T-cell (primary cell): ENCODE measurements around the gene L3MBTL1. TPM values are rescaled to one million over a fixed set of nuclear protein-coding genes. Genes with fewer than 3 reads are reported as not detected.

Experiments
- ATAC-seq, 4 experiments: fragments of 200-7000 bp in 3 of 4; fragments of 150-1000 bp in 1 of 4; cut with Tn5 transposase; replicated peaks in 1 of 4; 1 replicate in 3 of 4; 2 replicates in 1 of 4; pipeline ENCODE4 v1.10.0; 2021; ENCODE audit warnings: moderate library complexity in 3 of 4, mild to moderate bottlenecking in 2 of 4, moderate number of reproducible peaks in 1 of 4
- CTCF ChIA-PET, 2 donors: fragments of 300-600 bp; sonication (Branson Sonifier 250); formaldehyde crosslinking; loops; one replicate each; lab custom pipeline; 2022; ENCODE audit warnings: antibody characterized with exemption in 2 of 2; lab: Charles Lee
- POLR2A ChIA-PET, 2 donors: fragments of 300-600 bp; sonication (Branson Sonifier 250); formaldehyde crosslinking; loops; one replicate each; lab custom pipeline; 2022; ENCODE audit warnings: antibody characterized with exemption in 2 of 2; lab: Charles Lee
- DNase-seq, 35 experiments: peaks; one replicate each; pipeline versions ENCODE4 v3.0.0 to v3.0.0-alpha.2; 2013 to 2023
- H3K27ac ChIP-seq: one replicate; pipeline ENCODE4 v1.5.1; 2013; ENCODE audit warnings: low read length
- H3K27me3 ChIP-seq, 2 experiments: replicated peaks in 1 of 2; 1 replicate in 1 of 2; 2 replicates in 1 of 2; pipeline versions ENCODE4 v1.6.1 to v1.7.0; 2013; ENCODE audit warnings: low read length in 1 of 2, mixed read lengths in 1 of 2; ENCODE audit not compliant: control insufficient read depth in 2 of 2, insufficient read depth in 2 of 2; ENCODE audit errors: extremely low read depth in 1 of 2
- H3K36me3 ChIP-seq, 2 donors: 1 replicate in 1 of 2; 2 replicates in 1 of 2; pipeline versions ENCODE4 v1.6.1 to v1.7.0; 2013; ENCODE audit warnings: low read length in 1 of 2; ENCODE audit not compliant: control insufficient read depth in 2 of 2, insufficient read depth in 1 of 2; ENCODE audit errors: extremely low read depth in 1 of 2
- H3K4me1 ChIP-seq, 2 experiments: 1 replicate in 1 of 2; 2 replicates in 1 of 2; pipeline versions ENCODE4 v1.6.1 to v1.7.0; 2013; ENCODE audit warnings: low read length in 2 of 2, mixed read lengths in 1 of 2; ENCODE audit not compliant: insufficient read depth in 2 of 2, control insufficient read depth in 1 of 2; ENCODE audit errors: extremely low read depth in 1 of 2
- H3K4me3 ChIP-seq, 2 donors: 1 replicate in 1 of 2; 2 replicates in 1 of 2; pipeline versions ENCODE4 v1.5.1 to v1.7.0; 2013; ENCODE audit warnings: mild to moderate bottlenecking in 2 of 2, low read length in 1 of 2, moderate library complexity in 1 of 2; ENCODE audit not compliant: control insufficient read depth in 1 of 2; ENCODE audit errors: extremely low read depth in 1 of 2
- H3K9me3 ChIP-seq: 2 replicates; pipeline ENCODE4 v1.7.0; 2013
- H3K27ac Mint-ChIP-seq, 2 donors: one replicate each; pipeline ENCODE4 v1.8.0; 2020 to 2021; ENCODE audit warnings: mild to moderate bottlenecking in 2 of 2, mixed read lengths in 2 of 2
- H3K27me3 Mint-ChIP-seq, 2 donors: one replicate each; pipeline ENCODE4 v1.8.0; 2021 to 2022; ENCODE audit warnings: mixed read lengths in 2 of 2
- H3K36me3 Mint-ChIP-seq: one replicate; pipeline ENCODE4 v1.8.0; 2021; ENCODE audit warnings: mixed read lengths
- H3K4me1 Mint-ChIP-seq, 3 donors: one replicate each; pipeline ENCODE4 v1.8.0; 2020 to 2022; ENCODE audit warnings: mixed read lengths in 3 of 3, mild to moderate bottlenecking in 1 of 3
- H3K4me3 Mint-ChIP-seq, 3 donors: one replicate each; pipeline ENCODE4 v1.8.0; 2020 to 2022; ENCODE audit warnings: mild to moderate bottlenecking in 3 of 3, mixed read lengths in 3 of 3, moderate library complexity in 3 of 3
- H3K9me3 Mint-ChIP-seq, 3 donors: one replicate each; pipeline ENCODE4 v1.8.0; 2020 to 2022; ENCODE audit warnings: mixed read lengths in 3 of 3
- WGBS: methylation state at CpG from one replicate; pipeline ENCODE4 v1.1.5; 2013; ENCODE audit warnings: missing lambda C conversion rate; ENCODE audit not compliant: insufficient coverage; 5-methylcytosine and 5-hydroxymethylcytosine counted together
- total RNA-seq, 35 experiments: library from RNA in 6 of 35; stranded (reverse) in 6 of 35; fragments of 120-200 nt in 1 of 35; gene quantifications; one replicate each; pipeline versions ENCODE4 v1.2.1 to v1.2.4 and lab custom pipeline; 2013 to 2026

Gene L3MBTL1
- total RNA-seq, 5 donors from 2014 or later (not counting 1 experiment from before 2014, with no cell fraction given): 15.5 to 20.1 (median 16.1) TPM

DNA sequence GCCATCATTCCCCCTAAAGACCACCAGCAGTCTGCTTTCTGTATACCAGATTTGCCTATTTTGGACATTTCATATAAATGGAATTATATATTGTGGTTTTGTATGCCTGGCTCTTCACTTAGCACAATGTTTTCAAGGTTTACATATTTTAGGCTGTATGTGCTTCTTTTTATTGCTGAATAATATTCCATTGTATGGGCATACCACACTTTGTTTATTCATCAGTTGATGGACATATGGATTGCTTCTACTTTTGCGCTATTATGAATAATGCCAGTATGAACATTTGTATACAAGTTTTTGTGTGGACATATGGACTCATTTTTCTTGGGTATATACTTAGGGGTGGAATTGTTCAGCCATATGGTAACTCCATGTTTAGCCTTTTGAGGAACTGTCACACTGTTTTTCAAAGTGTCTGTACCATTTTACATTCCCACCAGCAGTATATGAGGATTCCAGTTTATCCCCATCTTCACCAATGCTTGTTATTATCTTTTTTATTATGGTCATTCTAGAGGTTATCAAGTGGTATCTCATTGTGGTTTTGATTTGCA lies 12.7 kb downstream of the L3MBTL1 start:
- Histone ChIP-seq H3K9me3 (no peaks in the 10 kb centered on the region), H3K4me3 (no peak overlapping the region), H3K36me3 (no peaks in the 10 kb centered on the region), H3K27ac (no peak overlapping the region), H3K4me1 (peaks cover 0 to 8% of the 10 kb centered on the region in 2 experiments), H3K27me3 (no peaks in the 10 kb centered on the region)
- H3K27me3 Mint-ChIP-seq: no peaks in the 10 kb centered on the region
- DNase-seq (no peak), ATAC-seq (no peak)
- ChIA-PET CTCF (no interaction called here), POLR2A (no interaction called here)
- H3K27ac Mint-ChIP-seq: no peak overlapping the region
- H3K36me3 Mint-ChIP-seq: peaks cover 3% of the 10 kb centered on the region
- H3K4me3 Mint-ChIP-seq: no peak overlapping the region
- 100% methylated on average over 1 of the region's 1 CpG for WGBS
- peaks cover 11 to 14% (median 14%) of the 10 kb centered on the region in 3 donors for H3K4me1 Mint-ChIP-seq
- peaks cover 0 to 6% (median 0%) of the 10 kb centered on the region in 3 donors for H3K9me3 Mint-ChIP-seq

GRCh38 chr20:43525021-43525420 lies 17.5 kb downstream of the L3MBTL1 start:
- peaks cover 8% of the 10 kb centered on the region for H3K36me3 Mint-ChIP-seq
- peaks cover 0 to 3% of the 10 kb centered on the region in 2 donors for H3K27me3 Mint-ChIP-seq
- Histone ChIP-seq H3K27ac (no peak overlapping the region), H3K27me3 (peaks cover 0 to 4% of the 10 kb centered on the region in 2 experiments), H3K4me3 (no peak overlapping the region), H3K36me3 (no peaks in the 10 kb centered on the region), H3K4me1 (no peaks in the 10 kb centered on the region), H3K9me3 (no peaks in the 10 kb centered on the region)
- ATAC-seq (no peak), DNase-seq (no peak)
- H3K4me1 Mint-ChIP-seq: peaks cover 0 to 5% (median 0%) of the 10 kb centered on the region in 3 donors
- no peak overlapping the region for H3K4me3 Mint-ChIP-seq
- no peak overlapping the region for H3K27ac Mint-ChIP-seq
- ChIA-PET POLR2A (no interaction called here), CTCF (no interaction called here)
- H3K9me3 Mint-ChIP-seq: peaks cover 0 to 3% (median 0%) of the 10 kb centered on the region in 3 donors
- 83% methylated on average over 4 of the region's 5 CpGs for WGBS

GRCh38 chr20:43528258-43528875 lies 20.9 kb downstream of the L3MBTL1 start:
- Histone ChIP-seq H3K9me3 (no peaks in the 10 kb centered on the region), H3K4me1 (no peaks in the 10 kb centered on the region), H3K4me3 (no peak overlapping the region), H3K27me3 (peaks cover 0 to 4% of the 10 kb centered on the region in 2 experiments), H3K36me3 (no peaks in the 10 kb centered on the region), H3K27ac (no peak overlapping the region)
- ATAC-seq: no peak
- ChIA-PET POLR2A (no interaction called here), CTCF (interaction anchor here in 1 of 2 donors (0.6 kb wide), 1 partner anchor 10 kb away, joined by 3 read pairs; no protein-coding TSS in a partner anchor)
- no peak for DNase-seq
- Mint-ChIP-seq H3K27me3 (peaks cover 0 to 3% of the 10 kb centered on the region in 2 donors), H3K27ac (no peak overlapping the region), H3K4me3 (no peak overlapping the region), H3K36me3 (peaks cover 5% of the 10 kb centered on the region), H3K4me1 (peaks cover 0 to 5% (median 0%) of the 10 kb centered on the region in 3 donors), H3K9me3 (no peaks in the 10 kb centered on the region)
- 95% methylated on average over 2 of the region's 8 CpGs for WGBS

GRCh38 chr20:43529051-43529450 lies 21.6 kb downstream of the L3MBTL1 start:
- POLR2A ChIA-PET: no interaction called here

GRCh38 chr20:43529457-43530153 lies 22.1 kb downstream of the L3MBTL1 start:
- H3K36me3 Mint-ChIP-seq: peaks cover 5% of the 10 kb centered on the region
- H3K4me1 ChIP-seq: no peaks in the 10 kb centered on the region
- H3K9me3 Mint-ChIP-seq: no peaks in the 10 kb centered on the region
- H3K9me3 ChIP-seq: no peaks in the 10 kb centered on the region
- ChIA-PET POLR2A (no interaction called here), CTCF (interaction anchor here in 1 of 2 donors (1.3 kb wide), 1 partner anchor 9 kb away, joined by 4 read pairs; no protein-coding TSS in a partner anchor)
- DNase-seq: no peak
- H3K27me3 ChIP-seq: peaks cover 0 to 4% of the 10 kb centered on the region in 2 experiments
- H3K4me1 Mint-ChIP-seq: peaks cover 0 to 5% (median 0%) of the 10 kb centered on the region in 3 donors
- H3K4me3 ChIP-seq: no peak overlapping the region
- no peak overlapping the region for H3K27ac Mint-ChIP-seq
- H3K27ac ChIP-seq: no peak overlapping the region
- peaks cover 0 to 3% of the 10 kb centered on the region in 2 donors for H3K27me3 Mint-ChIP-seq
- H3K4me3 Mint-ChIP-seq: no peak overlapping the region
- no peak for ATAC-seq
- 79% methylated on average over 2 of the region's 3 CpGs for WGBS
- H3K36me3 ChIP-seq: no peaks in the 10 kb centered on the region

More at GRCh38 chr20:43529051-43529450, 21.6 kb downstream of the L3MBTL1 start:
- Mint-ChIP-seq H3K4me3 (no peak overlapping the region), H3K4me1 (peaks cover 0 to 5% (median 0%) of the 10 kb centered on the region in 3 donors), H3K27me3 (peaks cover 0 to 3% of the 10 kb centered on the region in 2 donors), H3K27ac (no peak overlapping the region), H3K36me3 (peaks cover 5% of the 10 kb centered on the region), H3K9me3 (no peaks in the 10 kb centered on the region)
- H3K36me3 ChIP-seq: no peaks in the 10 kb centered on the region
- no peak overlapping the region for H3K27ac ChIP-seq
- no peak overlapping the region for H3K4me3 ChIP-seq
- no peak for ATAC-seq
- DNase-seq: no peak
- 100% methylated on average over 2 of the region's 5 CpGs for WGBS
- CTCF ChIA-PET: interaction anchor here (0.6 to 1.3 kb wide), 2 partner anchors 9 kb away, joined by 3 to 4 read pairs; no protein-coding TSS in a partner anchor
- H3K9me3 ChIP-seq: no peaks in the 10 kb centered on the region
- H3K27me3 ChIP-seq: peaks cover 0 to 4% of the 10 kb centered on the region in 2 experiments
- H3K4me1 ChIP-seq: no peaks in the 10 kb centered on the region

GRCh38 chr20:43530321-43531090 lies 23.0 kb downstream of the L3MBTL1 start:
- ChIA-PET POLR2A (no interaction called here), CTCF (interaction anchor here in 1 of 2 donors (0.7 to 1.3 kb wide), 2 partner anchors 8 kb away, joined by 3 to 4 read pairs; no protein-coding TSS in a partner anchor)
- no peaks in the 10 kb centered on the region for H3K36me3 ChIP-seq
- H3K36me3 Mint-ChIP-seq: peaks cover 7% of the 10 kb centered on the region
- no peak overlapping the region for H3K27ac ChIP-seq
- H3K4me1 ChIP-seq: no peaks in the 10 kb centered on the region
- peaks cover 0 to 4% of the 10 kb centered on the region in 2 experiments for H3K27me3 ChIP-seq
- 84% methylated on average over 13 of the region's 14 CpGs for WGBS
- H3K4me1 Mint-ChIP-seq: peaks cover 0 to 5% (median 0%) of the 10 kb centered on the region in 3 donors
- no peak overlapping the region for H3K4me3 ChIP-seq
- no peak for DNase-seq
- H3K4me3 Mint-ChIP-seq: no peak overlapping the region
- H3K9me3 Mint-ChIP-seq: no peaks in the 10 kb centered on the region
- peaks cover 0 to 3% of the 10 kb centered on the region in 2 donors for H3K27me3 Mint-ChIP-seq
- ATAC-seq: no peak
- no peak overlapping the region for H3K27ac Mint-ChIP-seq
- no peaks in the 10 kb centered on the region for H3K9me3 ChIP-seq
